Stomach (tissue), 9 donors: ENCODE measurements around the gene ENPP1. TPM values are rescaled to one million over a fixed set of nuclear protein-coding genes. Genes with fewer than 3 reads are reported as not detected.

Experiments
- DNase-seq, 2 donors: peaks; one replicate each; pipeline versions ENCODE4 v3.0.0 to v3.0.0-alpha.2; 2013 to 2019
- H3K27ac ChIP-seq, 5 donors: fragments of 200-600 bp in 4 of 5; sonication (generic) in 4 of 5; one replicate each; pipeline ENCODE4 v1.5.1; 2013 to 2019; ENCODE audit warnings: mild to moderate bottlenecking in 1 of 5, moderate library complexity in 1 of 5
- H3K27me3 ChIP-seq, 3 donors: fragments of 200-600 bp; sonication (generic); one replicate each; pipeline ENCODE4 v1.5.1; 2017 to 2019; ENCODE audit warnings: mixed run types in 1 of 3
- H3K36me3 ChIP-seq, 4 donors: fragments of 200-600 bp; sonication (generic); 1 replicate in 3 of 4; 2 replicates in 1 of 4; pipeline ENCODE4 v1.5.1; 2016 to 2019
- H3K4me1 ChIP-seq, 4 donors: fragments of 200-600 bp; sonication (generic); one replicate each; pipeline ENCODE4 v1.5.1; 2016 to 2019
- H3K4me3 ChIP-seq, 4 donors: fragments of 200-600 bp; sonication (generic) in 3 of 4; one replicate each; pipeline ENCODE4 v1.5.1; 2016 to 2019; ENCODE audit warnings: mild to moderate bottlenecking in 1 of 4
- H3K9me3 ChIP-seq, 4 donors: fragments of 200-600 bp; sonication (generic); one replicate each; pipeline ENCODE4 v1.5.1; 2016 to 2019
- EP300 ChIP-seq: sonication (generic); formaldehyde crosslinking; IDR thresholded peaks from one replicate; pipeline ENCODE4 v1.6.1; 2017; ENCODE audit warnings: antibody characterized with exemption
- POLR2A ChIP-seq, 4 donors: fragments of 450-650 bp; IDR thresholded peaks; one replicate each; pipeline ENCODE4 v1.6.1; 2016; ENCODE audit warnings: antibody characterized with exemption in 4 of 4, control low read depth in 2 of 4, mild to moderate bottlenecking in 1 of 4, moderate library complexity in 1 of 4
- POLR2AphosphoS5 ChIP-seq, 3 donors: sonication (generic); formaldehyde crosslinking; IDR thresholded peaks; one replicate each; pipeline ENCODE4 v1.6.1; 2016; ENCODE audit warnings: antibody characterized with exemption in 3 of 3
- WGBS, 5 donors: extraction: QIAGEN DNeasy Blood & Tissue Kit in 3 of 5; methylation state at CpG; one replicate each; pipeline versions ENCODE4 v1.1.5 to v1.1.7; 2013 to 2018; 5-methylcytosine and 5-hydroxymethylcytosine counted together
- intact Hi-C: fragments of 100-400 bp; cut with DNase I; formaldehyde crosslinking; loops from one replicate; pipeline ENCODE4 v1.15.1; 2023; ENCODE audit warnings: low total_unique reads
- polyA plus RNA-seq, 3 donors: library from polyadenylated mRNA; stranded (reverse); fragments of 200-250 nt; gene quantifications; one replicate each; pipeline ENCODE4 v1.2.3, GENCODE V29; 2013
- total RNA-seq, 5 donors: library from RNA; depleted of rRNA; stranded (reverse); fragments of >200 nt; gene quantifications; one replicate each; pipeline versions ENCODE4 v1.1.0 to v1.2.3, GENCODE V29; 2014 to 2016
- TF ChIP-seq, protein P1 (sequence below), 7 experiments: fragments of 450-650 bp in 4 of 7; fragments of 200-600 bp in 3 of 7; sonication (generic) in 3 of 7; IDR thresholded peaks; one replicate each; pipeline ENCODE4 v1.5.1; 2016 to 2019; ENCODE audit warnings: antibody characterized with exemption in 7 of 7, control low read depth in 2 of 7, mild to moderate bottlenecking in 1 of 7
- donor health status: healthy with polysubstance abuse.
- donor health status: Bipolar disorder and iron deficiency.
- donor health status: healthy.

Gene ENPP1
- total and polyA plus RNA-seq, 8 donors = 0.31 to 42.0 (median 7.0) TPM

DNA sequence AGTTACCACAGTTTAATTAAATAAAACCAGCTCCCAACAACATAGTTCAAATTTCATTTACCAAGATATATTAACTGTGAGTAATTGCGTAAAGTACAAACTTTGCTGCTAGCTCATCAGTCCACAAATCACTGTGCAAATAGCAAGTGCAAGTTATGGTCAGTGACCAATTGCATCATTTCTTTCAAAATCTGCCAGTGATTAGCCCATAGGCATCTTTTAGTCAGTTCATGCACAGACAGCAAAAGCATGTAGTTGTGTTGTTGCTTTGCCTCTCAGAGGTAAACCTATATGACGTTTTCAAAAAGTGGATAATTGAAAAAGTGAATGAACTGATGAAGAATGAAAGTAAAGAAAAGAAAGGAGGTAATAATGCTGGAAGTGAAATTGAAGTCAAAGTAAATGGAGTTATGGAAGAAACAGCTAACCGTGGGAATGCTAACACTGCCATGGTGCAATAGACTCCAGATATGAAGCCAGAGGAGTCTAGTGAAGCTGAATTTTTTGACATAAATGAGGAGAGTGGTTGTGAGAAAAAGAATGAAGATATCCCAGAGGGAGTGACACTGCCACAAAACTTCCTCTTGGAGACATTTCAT is 36.5 kb downstream of the ENPP1 start:
- H3K27me3 ChIP-seq = no peaks in the 10 kb centered on the region
- no peak overlapping the region for H3K4me3 ChIP-seq
- no peak for TF ChIP-seq EP300
- peak in 1 of 3 donors; percentile 26 for TF ChIP-seq POLR2AphosphoS5 (IDR thresholded peaks at IDR 0.05)
- TF ChIP-seq, protein P1, sequence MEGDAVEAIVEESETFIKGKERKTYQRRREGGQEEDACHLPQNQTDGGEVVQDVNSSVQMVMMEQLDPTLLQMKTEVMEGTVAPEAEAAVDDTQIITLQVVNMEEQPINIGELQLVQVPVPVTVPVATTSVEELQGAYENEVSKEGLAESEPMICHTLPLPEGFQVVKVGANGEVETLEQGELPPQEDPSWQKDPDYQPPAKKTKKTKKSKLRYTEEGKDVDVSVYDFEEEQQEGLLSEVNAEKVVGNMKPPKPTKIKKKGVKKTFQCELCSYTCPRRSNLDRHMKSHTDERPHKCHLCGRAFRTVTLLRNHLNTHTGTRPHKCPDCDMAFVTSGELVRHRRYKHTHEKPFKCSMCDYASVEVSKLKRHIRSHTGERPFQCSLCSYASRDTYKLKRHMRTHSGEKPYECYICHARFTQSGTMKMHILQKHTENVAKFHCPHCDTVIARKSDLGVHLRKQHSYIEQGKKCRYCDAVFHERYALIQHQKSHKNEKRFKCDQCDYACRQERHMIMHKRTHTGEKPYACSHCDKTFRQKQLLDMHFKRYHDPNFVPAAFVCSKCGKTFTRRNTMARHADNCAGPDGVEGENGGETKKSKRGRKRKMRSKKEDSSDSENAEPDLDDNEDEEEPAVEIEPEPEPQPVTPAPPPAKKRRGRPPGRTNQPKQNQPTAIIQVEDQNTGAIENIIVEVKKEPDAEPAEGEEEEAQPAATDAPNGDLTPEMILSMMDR (IDR thresholded peaks at IDR 0.05) = no peak
- no peak for TF ChIP-seq POLR2A (IDR thresholded peaks at IDR 0.05)
- no peak overlapping the region for H3K27ac ChIP-seq
- WGBS, 5 donors = 60 to 84% (median 67%) methylated on average over 3 of the region's 3 CpGs
- no peaks in the 10 kb centered on the region for H3K9me3 ChIP-seq
- intact Hi-C loops = no loop called here
- H3K4me1 ChIP-seq = peaks cover 0 to 4% (median 0%) of the 10 kb centered on the region in 4 donors
- DNase-seq = peak in 1 of 2 donors; percentile 12
- no peaks in the 10 kb centered on the region for H3K36me3 ChIP-seq

GRCh38 chr6:131846023-131846663 is 38.3 kb downstream of the ENPP1 start:
- Histone ChIP-seq H3K27ac (no peak overlapping the region), H3K4me1 (peaks cover 0 to 4% (median 0%) of the 10 kb centered on the region in 4 donors), H3K4me3 (no peak overlapping the region), H3K27me3 (no peaks in the 10 kb centered on the region), H3K36me3 (peaks cover 0 to 7% (median 0%) of the 10 kb centered on the region in 4 donors), H3K9me3 (no peaks in the 10 kb centered on the region)
- no peak for DNase-seq
- 82 to 92% (median 85%) methylated on average over 7 of the region's 7 CpGs for WGBS, 5 donors
- intact Hi-C loops = no loop called here
- no peak for TF ChIP-seq EP300
- no peak for TF ChIP-seq POLR2AphosphoS5 (IDR thresholded peaks at IDR 0.05)
- TF ChIP-seq, protein P1 (IDR thresholded peaks at IDR 0.05) = no peak
- no peak for TF ChIP-seq POLR2A (IDR thresholded peaks at IDR 0.05)

DNA sequence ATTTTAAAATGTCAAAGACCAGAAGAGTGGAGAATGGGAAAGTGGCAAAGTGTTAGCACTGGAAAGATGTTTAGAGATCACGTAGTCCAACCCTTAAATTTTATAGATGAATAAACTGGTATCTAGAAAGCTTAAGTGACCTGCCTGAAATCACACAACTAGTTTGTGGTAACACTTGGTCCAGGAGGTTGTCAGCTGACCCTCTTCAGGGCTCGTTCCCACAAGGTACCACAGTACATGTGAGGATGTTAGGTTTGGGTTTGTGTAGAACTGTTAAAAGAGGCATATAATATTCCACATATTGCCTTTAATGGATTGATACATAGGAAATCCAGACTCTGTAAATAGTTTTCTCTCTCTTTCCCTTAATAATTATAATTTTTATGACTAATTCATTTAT is 39.1 kb downstream of the ENPP1 start:
- no peak overlapping the region for H3K4me3 ChIP-seq
- intact Hi-C loops = no loop called here
- TF ChIP-seq POLR2A (IDR thresholded peaks at IDR 0.05) (no peak), EP300 (no peak), POLR2AphosphoS5 (IDR thresholded peaks at IDR 0.05) (no peak)
- TF ChIP-seq, protein P1 (IDR thresholded peaks at IDR 0.05) = no peak
- WGBS, 5 donors = 83 to 97% (median 88%) methylated on average over 2 of the region's 2 CpGs
- H3K27me3 ChIP-seq = no peaks in the 10 kb centered on the region
- H3K4me1 ChIP-seq = peaks cover 0 to 4% (median 0%) of the 10 kb centered on the region in 4 donors
- no peaks in the 10 kb centered on the region for H3K9me3 ChIP-seq
- no peak for DNase-seq
- H3K36me3 ChIP-seq = peaks cover 0 to 7% (median 0%) of the 10 kb centered on the region in 4 donors
- H3K27ac ChIP-seq = no peak overlapping the region

- 65 to 73% (median 70%) methylated on average over 6 of the region's 6 CpGs for WGBS, 5 donors
- no peaks in the 10 kb centered on the region for H3K4me1 ChIP-seq
- intact Hi-C loops = no loop called here
- peaks cover 0 to 7% (median 0%) of the 10 kb centered on the region in 4 donors for H3K36me3 ChIP-seq
- no peaks in the 10 kb centered on the region for H3K9me3 ChIP-seq
- H3K27me3 ChIP-seq = no peaks in the 10 kb centered on the region
- DNase-seq = no peak
- no peak for TF ChIP-seq POLR2AphosphoS5 (IDR thresholded peaks at IDR 0.05)
- TF ChIP-seq, protein P1 (IDR thresholded peaks at IDR 0.05) = no peak
- TF ChIP-seq EP300 = no peak
- no peak for TF ChIP-seq POLR2A (IDR thresholded peaks at IDR 0.05)
- no peak overlapping the region for H3K27ac ChIP-seq
- H3K4me3 ChIP-seq = no peak overlapping the region
These were observed 42.0 kb downstream of the ENPP1 start for GRCh38 chr6:131849799-131850198.
